ENCODE measurements around the gene PDCL2. TPM values are rescaled to one million over a fixed set of nuclear protein-coding genes. Genes with fewer than 3 reads are reported as not detected.

PDCL2 gene
- total and polyA plus RNA-seq, 9 of the 15 experiments (the other 6 are each of a cell fraction or from before 2014, with no cell fraction given), result 0.62 to 2.5 (median 1.2) TPM

- TF ChIP-seq SRF (CRISPR knock-in tag; IDR thresholded peaks at IDR 0.05) (no peak), ZNF75A (CRISPR knock-in tag; IDR thresholded peaks at IDR 0.05) (no peak)
Measured at GRCh38 chr4:55518442-55518841, 73.6 kb downstream of the PDCL2 start (continued).

- Histone ChIP-seq H3K27me3 (ENCODE audit: control insufficient read depth in 2 of 2, insufficient read depth in 2 of 2, low read length in 2 of 2) (no peaks in the 10 kb centered on the region), H3K4me1 (replicated peaks in 1 of 2; ENCODE audit: control insufficient read depth in 2 of 2, insufficient read depth in 2 of 2, low read length in 2 of 2) (no peaks in the 10 kb centered on the region), H3K4me2 (ENCODE audit: insufficient read depth, low read length) (no peak overlapping the region), H3K9ac (ENCODE audit: insufficient read depth in 1 of 2, low read depth in 2 of 2, low read length in 2 of 2) (no peak overlapping the region), H3K36me3 (ENCODE audit: control insufficient read depth, insufficient read depth, low read length) (no peaks in the 10 kb centered on the region), H2AFZ (ENCODE audit: low read depth, low read length) (no peak overlapping the region), H3K9me1 (ENCODE audit: control insufficient read depth, insufficient read depth, low read length) (no peaks in the 10 kb centered on the region), H3K9me3 (replicated peaks; ENCODE audit: control insufficient read depth, insufficient read depth, low read depth, low read length) (no peaks in the 10 kb centered on the region), H3K4me3 (no peak overlapping the region), H3K79me2 (ENCODE audit: control insufficient read depth, insufficient read depth, low read length) (peaks cover 37% of the 10 kb centered on the region), H4K20me1 (replicated peaks; ENCODE audit: control insufficient read depth, insufficient read depth, low read length) (no peaks in the 10 kb centered on the region), H3K27ac (ENCODE audit: extremely low read depth, low read depth, low read length) (no peak overlapping the region)
- ChIA-PET CTCF (ENCODE audit: low intra/inter-chr PET ratio) (no interaction called here), POLR2A (interaction anchor here (1.0 to 1.7 kb wide), 2 partner anchors 12 to 18 kb away, joined by 4 read pairs; no protein-coding TSS in a partner anchor)
- in situ Hi-C loops (cut with MboI), result no loop called here
- WGBS (ENCODE audit: insufficient coverage, low coverage, missing lambda C conversion rate), result 89% methylated on average over 2 of the region's 2 CpGs
- BruUV-seq (replicated peaks), result no TSS peak
- intact Hi-C loops (cut with micrococcal nuclease), result no loop called here
- DNase-seq (ENCODE audit: extremely low read depth in 1 of 4, low spot score in 3 of 4), result no peak
- FAIRE-seq, result no peak
- no peak for ATAC-seq
- TF ChIP-seq HDAC8 (tag; IDR thresholded peaks at IDR 0.05), result no peak
- TF ChIP-seq NR2C2 (CRISPR knock-in tag; IDR thresholded peaks at IDR 0.05), result no peak
- TF ChIP-seq NR2C2 (tag; IDR thresholded peaks at IDR 0.05), result no peak
- no peak for TF ChIP-seq FOXP1 (CRISPR knock-in tag; IDR thresholded peaks at IDR 0.05)
- TF ChIP-seq RNF219 (CRISPR knock-in tag; IDR thresholded peaks at IDR 0.05), result no peak
- TF ChIP-seq ZNF584 (CRISPR knock-in tag; IDR thresholded peaks at IDR 0.05; ENCODE audit: low read depth), result no peak
- no peak for TF ChIP-seq CHAMP1 (IDR thresholded peaks at IDR 0.05)
- no peak for TF ChIP-seq NR2F6 (CRISPR knock-in tag; IDR thresholded peaks at IDR 0.05)
- no peak for TF ChIP-seq KLF1 (tag; IDR thresholded peaks at IDR 0.05)
- no peak for TF ChIP-seq CTCFL (IDR thresholded peaks at IDR 0.05; ENCODE audit: borderline replicate concordance, insufficient read depth, low read depth, low read length, poor library complexity, severe bottlenecking)
Measured at GRCh38 chr4:55517526-55518229, 74.4 kb downstream of the PDCL2 start.

Data from K562 (cell line).